GM21381 (cell line): Measurements from ENCODE around the gene HCN2.
"Not testable (repeated sequence)": the region's sequence is repeated elsewhere in the genome, so short reads cannot be mapped to it uniquely, and the experiment has no call there.

Experiments used
- ATAC-seq: cut with Tn5 transposase; IDR thresholded peaks from one replicate; pipeline ENCODE4 v1.9.1; 2021; ENCODE audit warnings: mild to moderate bottlenecking, moderate library complexity; ENCODE audit not compliant: unreplicated experiment

HCN2 gene

GRCh38 chr19:602391-603301 is 13.0 kb downstream of the HCN2 start:
- no peak for ATAC-seq

DNA sequence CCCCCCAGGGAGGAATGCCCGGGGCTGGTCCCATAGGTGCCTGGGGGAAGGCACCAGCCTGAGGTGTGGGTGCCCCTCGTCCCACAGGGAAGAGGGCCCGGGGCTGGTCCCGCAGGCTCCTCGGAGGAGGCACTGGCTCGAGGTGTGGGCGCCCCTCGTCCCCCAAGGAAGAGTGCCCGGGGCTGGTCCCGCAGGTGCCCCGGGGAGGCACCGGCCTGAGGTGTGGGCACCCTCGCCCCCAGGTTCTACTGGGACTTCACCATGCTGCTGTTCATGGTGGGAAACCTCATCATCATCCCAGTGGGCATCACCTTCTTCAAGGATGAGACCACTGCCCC is 13.6 kb downstream of the HCN2 start:
- ATAC-seq: not testable (repeated sequence)

DNA sequence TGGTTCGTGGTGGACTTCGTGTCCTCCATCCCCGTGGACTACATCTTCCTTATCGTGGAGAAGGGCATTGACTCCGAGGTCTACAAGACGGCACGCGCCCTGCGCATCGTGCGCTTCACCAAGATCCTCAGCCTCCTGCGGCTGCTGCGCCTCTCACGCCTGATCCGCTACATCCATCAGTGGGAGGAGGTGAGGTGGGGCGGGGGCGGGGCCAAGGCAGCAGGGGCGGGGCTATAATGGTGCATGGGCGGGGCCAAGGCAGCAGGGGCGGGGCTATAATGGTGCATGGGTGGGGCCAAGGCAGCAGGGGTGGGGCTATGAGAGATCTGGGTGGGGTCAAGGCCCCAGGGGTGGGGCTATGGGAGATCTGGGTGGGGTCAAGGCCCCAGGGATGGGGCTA is 14.1 kb downstream of the HCN2 start:
- ATAC-seq: not testable (repeated sequence)

DNA sequence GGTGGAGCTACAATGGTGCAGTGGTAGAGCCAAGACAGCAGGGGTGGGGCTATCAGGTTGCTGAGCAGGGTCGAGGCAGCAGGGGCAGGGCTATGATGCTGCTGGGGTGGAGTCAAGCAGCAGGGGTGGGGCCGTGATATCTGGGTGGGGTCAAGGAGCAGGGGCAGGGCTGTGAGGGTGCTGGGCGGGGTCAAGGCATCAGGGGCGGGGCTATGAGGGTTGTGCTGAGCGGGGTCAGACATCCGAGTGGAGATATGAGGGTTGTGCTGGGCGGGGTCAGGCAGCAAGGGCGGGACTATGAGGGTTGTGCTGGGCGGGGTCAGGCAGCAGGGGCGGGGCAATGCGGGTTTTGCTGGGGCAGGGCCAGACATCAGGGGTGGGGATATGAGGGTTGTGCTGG is 14.7 kb downstream of the HCN2 start:
- no peak for ATAC-seq

GRCh38 chr19:605061-605971 is 15.6 kb downstream of the HCN2 start:
- ATAC-seq: not testable (repeated sequence)

GRCh38 chr19:607301-608154 is 17.8 kb downstream of the HCN2 start:
- ATAC-seq: no peak

- no peak for ATAC-seq
Measured at GRCh38 chr19:608155-609003, 18.7 kb downstream of the HCN2 start.

DNA sequence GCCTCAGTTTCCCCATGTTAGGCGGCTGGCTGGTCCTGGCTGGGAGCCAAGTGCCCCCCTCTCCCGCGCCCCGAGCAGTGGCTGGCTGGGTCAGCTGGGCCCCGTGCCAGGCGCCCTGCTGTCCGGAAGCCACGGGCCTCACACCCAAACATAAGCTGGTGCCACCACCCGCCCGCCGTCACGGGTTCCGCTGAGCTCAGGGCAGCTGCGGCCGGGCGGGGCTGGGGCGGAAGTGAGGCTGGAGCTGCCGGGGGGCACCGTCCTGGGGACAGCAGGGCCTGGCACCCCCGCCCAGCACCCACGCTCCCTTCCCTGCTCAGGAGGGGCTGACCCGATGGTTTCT is 19.3 kb downstream of the HCN2 start:
- ATAC-seq: no peak

DNA sequence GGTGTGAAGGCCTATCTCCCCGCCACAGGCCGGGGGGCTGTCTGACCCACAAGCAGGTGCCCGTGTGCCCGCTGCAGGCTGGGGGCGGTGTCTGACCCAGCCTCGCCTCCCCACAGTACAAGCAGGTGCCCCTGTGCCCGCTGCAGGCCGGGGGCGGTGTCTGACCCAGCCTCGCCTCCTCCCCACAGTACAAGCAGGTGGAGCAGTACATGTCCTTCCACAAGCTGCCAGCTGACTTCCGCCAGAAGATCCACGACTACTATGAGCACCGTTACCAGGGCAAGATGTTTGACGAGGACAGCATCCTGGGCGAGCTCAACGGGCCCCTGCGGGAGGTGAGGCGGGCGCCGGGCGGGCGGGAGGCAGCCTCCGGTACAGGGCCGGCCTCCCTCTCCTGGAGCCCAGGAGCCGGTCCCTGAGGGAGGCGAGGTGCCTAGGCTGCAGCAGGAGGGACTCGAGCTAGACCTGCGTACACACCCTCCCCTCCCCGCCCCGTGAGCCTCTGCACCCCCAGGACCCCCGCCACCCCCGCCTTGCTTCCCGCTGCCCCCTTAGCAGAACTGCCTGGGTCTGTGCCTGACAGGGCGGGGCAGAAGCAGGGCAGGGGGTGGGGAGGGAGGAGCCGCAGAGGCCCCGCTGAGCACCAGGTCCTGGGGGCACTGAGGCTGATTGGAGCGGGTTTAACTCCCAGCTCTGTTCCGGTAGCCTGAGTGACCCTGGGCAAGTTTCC is 20.6 kb downstream of the HCN2 start:
- ATAC-seq: no peak

GRCh38 chr19:610801-611480 is 21.3 kb downstream of the HCN2 start:
- no peak for ATAC-seq

- no peak for ATAC-seq
Measured at GRCh38 chr19:611481-611868, 21.8 kb downstream of the HCN2 start.

- no peak for ATAC-seq
Measured at GRCh38 chr19:612941-613340, 23.3 kb downstream of the HCN2 start.

GRCh38 chr19:613732-614567 is 24.3 kb downstream of the HCN2 start:
- no peak for ATAC-seq

DNA sequence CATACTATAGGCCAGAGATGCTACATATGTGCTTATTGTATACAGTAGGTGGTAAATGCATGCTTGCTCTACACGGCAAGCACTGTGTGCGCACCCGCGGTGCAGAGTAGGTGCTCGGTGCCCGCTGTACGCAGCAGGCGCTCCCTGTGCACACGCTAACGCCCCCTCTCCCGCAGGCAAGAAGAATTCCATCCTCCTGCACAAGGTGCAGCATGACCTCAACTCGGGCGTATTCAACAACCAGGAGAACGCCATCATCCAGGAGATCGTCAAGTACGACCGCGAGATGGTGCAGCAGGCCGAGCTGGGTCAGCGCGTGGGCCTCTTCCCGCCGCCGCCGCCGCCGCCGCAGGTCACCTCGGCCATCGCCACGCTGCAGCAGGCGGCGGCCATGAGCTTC is 25.9 kb downstream of the HCN2 start:
- no peak for ATAC-seq

DNA sequence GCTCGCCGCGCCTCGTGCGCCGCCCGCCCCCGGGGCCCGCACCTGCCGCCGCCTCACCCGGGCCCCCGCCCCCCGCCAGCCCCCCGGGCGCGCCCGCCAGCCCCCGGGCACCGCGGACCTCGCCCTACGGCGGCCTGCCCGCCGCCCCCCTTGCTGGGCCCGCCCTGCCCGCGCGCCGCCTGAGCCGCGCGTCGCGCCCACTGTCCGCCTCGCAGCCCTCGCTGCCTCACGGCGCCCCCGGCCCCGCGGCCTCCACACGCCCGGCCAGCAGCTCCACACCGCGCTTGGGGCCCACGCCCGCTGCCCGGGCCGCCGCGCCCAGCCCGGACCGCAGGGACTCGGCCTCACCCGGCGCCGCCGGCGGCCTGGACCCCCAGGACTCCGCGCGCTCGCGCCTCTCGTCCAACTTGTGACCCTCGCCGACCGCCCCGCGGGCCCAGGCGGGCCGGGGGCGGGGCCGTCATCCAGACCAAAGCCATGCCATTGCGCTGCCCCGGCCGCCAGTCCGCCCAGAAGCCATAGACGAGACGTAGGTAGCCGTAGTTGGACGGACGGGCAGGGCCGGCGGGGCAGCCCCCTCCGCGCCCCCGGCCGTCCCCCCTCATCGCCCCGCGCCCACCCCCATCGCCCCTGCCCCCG is 26.5 kb downstream of the HCN2 start:
- no peak for ATAC-seq

DNA sequence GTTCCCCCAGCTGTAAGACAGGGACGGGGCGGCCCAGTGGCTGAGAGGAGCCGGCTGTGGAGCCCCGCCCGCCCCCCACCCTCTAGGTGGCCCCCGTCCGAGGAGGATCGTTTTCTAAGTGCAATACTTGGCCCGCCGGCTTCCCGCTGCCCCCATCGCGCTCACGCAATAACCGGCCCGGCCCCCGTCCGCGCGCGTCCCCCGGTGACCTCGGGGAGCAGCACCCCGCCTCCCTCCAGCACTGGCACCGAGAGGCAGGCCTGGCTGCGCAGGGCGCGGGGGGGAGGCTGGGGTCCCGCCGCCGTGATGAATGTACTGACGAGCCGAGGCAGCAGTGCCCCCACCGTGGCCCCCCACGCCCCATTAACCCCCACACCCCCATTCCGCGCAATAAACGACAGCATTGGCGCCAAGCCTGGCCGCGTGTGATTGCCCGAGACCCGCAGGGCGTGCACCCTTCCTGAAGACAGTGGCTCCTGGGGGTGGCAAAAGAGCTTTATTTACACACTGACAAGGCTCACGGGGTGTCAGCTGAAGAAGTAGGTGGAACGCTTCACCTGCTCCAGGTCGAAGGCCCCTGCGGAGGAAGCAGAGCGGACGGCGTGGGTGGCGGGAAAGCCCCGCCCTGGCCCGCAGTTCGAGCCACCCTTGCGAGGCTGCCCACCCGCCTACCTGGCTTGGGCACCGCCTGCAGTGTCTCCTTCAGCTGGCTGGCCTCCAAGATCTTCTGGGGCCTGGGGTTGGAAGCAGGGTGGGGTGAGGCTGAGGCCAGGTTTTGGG is 27.3 kb downstream of the HCN2 start:
- no peak for ATAC-seq
